ENCODE data around the gene CTDSPL.

CTDSPL gene

DNA sequence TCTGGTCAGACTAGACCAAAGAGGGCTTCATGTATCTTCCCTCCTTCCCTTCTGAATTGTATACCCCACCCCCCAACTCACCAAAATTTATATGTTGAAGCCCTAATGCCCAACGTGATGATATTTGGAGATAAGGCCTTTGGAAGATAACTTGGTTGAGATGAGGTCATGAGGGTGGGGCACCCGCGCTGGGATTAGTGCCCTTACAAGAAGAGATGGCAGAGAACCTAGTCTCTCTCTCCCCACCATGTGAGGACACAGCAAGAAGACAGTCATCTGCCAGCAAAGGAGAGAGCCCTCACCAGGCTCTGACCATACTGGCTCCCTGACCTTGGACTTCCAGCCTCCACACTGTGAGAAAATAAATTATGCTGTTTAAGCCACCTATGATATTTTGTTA lies 154.3 kb downstream of the CTDSPL start (continued):
- TF ChIP-seq ARNTL (CRISPR knock-in tag; IDR thresholded peaks at IDR 0.05; ENCODE audit: borderline replicate concordance, low read depth), result no peak
- no peak for TF ChIP-seq ZFP30 (CRISPR knock-in tag; IDR thresholded peaks at IDR 0.05)

DNA sequence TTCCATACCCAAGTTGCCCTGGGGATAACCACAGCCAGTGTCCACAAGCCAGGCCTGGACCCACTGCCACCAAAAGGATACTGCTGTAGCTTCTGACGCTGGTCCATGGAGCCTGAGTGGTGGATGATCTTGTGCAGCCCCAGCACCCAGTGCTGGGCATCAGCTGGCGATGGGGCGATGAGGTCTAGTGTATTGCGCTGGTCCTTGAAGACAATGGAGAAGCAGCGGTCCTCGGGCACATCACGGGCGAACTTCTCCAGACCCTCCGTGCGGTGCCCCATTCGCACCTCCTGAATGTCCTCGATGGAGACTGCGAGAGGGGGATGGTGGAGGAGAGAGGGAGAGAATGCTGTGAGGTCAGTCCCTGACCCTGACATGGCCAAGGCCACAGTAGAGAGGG lies 154.7 kb downstream of the CTDSPL start:
- TF ChIP-seq ZNF70 (CRISPR knock-in tag; IDR thresholded peaks at IDR 0.05) (no peak), GLIS3 (CRISPR knock-in tag; IDR thresholded peaks at IDR 0.05) (no peak), ZFP3 (CRISPR knock-in tag; IDR thresholded peaks at IDR 0.05) (no peak), ZNF565 (CRISPR knock-in tag; conservative IDR thresholded peaks at IDR 0.05; ENCODE audit: low read depth) (no peak)
- ATAC-seq, result no peak

DNA sequence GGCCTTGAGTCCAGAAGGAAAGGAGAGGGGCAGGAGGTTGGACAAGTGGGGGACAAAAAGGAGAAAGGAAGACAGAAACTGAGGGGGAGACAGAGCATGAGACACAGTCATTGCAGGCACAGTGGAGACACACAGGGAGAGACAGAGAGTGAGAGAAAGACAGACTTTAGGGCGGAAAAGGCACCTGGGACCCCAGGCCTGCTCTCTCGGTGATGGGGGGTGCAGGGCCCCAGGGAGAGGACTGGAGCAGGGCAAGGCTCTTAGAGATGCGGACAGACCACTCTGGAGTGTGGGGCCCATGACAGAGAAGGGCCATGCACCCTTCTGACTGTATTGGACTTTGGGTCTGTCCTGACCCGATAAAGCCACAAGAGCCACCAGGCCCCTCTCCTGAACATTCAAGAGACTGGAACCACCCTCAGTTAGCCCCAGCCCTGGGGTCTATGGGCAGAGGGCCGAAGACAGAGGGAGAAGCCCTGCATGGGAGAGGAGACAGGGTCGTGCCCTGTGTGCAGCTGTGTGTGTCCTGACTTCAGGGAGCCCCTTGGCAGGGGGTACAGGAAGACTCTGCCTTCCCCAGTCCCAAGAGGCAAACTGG lies 155.3 kb downstream of the CTDSPL start:
- TF ChIP-seq PPARA (CRISPR knock-in tag; IDR thresholded peaks at IDR 0.05; ENCODE audit: borderline replicate concordance) (no peak), ARNTL (CRISPR knock-in tag; IDR thresholded peaks at IDR 0.05; ENCODE audit: borderline replicate concordance, low read depth) (no peak), BACH2 (CRISPR knock-in tag; IDR thresholded peaks at IDR 0.05; ENCODE audit: borderline replicate concordance) (no peak), SNAI2 (CRISPR knock-in tag; IDR thresholded peaks at IDR 0.05) (no peak), TOX (CRISPR knock-in tag; IDR thresholded peaks at IDR 0.05; ENCODE audit: borderline replicate concordance) (no peak), ZFP3 (CRISPR knock-in tag; IDR thresholded peaks at IDR 0.05) (no peak), ZNF565 (CRISPR knock-in tag; conservative IDR thresholded peaks at IDR 0.05; ENCODE audit: low read depth) (no peak), ZNF70 (CRISPR knock-in tag; IDR thresholded peaks at IDR 0.05) (no peak), ESRRG (CRISPR knock-in tag; IDR thresholded peaks at IDR 0.05) (no peak), ZNF8 (CRISPR knock-in tag; IDR thresholded peaks at IDR 0.05) (no peak), GLIS3 (CRISPR knock-in tag; IDR thresholded peaks at IDR 0.05) (no peak), CSDC2 (CRISPR knock-in tag; IDR thresholded peaks at IDR 0.05) (no peak)
- TF ChIP-seq, protein P1, sequence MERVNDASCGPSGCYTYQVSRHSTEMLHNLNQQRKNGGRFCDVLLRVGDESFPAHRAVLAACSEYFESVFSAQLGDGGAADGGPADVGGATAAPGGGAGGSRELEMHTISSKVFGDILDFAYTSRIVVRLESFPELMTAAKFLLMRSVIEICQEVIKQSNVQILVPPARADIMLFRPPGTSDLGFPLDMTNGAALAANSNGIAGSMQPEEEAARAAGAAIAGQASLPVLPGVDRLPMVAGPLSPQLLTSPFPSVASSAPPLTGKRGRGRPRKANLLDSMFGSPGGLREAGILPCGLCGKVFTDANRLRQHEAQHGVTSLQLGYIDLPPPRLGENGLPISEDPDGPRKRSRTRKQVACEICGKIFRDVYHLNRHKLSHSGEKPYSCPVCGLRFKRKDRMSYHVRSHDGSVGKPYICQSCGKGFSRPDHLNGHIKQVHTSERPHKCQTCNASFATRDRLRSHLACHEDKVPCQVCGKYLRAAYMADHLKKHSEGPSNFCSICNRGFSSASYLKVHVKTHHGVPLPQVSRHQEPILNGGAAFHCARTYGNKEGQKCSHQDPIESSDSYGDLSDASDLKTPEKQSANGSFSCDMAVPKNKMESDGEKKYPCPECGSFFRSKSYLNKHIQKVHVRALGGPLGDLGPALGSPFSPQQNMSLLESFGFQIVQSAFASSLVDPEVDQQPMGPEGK (CRISPR knock-in tag; IDR thresholded peaks at IDR 0.05; ENCODE audit: borderline replicate concordance), result no peak
- TF ChIP-seq, protein P2, sequence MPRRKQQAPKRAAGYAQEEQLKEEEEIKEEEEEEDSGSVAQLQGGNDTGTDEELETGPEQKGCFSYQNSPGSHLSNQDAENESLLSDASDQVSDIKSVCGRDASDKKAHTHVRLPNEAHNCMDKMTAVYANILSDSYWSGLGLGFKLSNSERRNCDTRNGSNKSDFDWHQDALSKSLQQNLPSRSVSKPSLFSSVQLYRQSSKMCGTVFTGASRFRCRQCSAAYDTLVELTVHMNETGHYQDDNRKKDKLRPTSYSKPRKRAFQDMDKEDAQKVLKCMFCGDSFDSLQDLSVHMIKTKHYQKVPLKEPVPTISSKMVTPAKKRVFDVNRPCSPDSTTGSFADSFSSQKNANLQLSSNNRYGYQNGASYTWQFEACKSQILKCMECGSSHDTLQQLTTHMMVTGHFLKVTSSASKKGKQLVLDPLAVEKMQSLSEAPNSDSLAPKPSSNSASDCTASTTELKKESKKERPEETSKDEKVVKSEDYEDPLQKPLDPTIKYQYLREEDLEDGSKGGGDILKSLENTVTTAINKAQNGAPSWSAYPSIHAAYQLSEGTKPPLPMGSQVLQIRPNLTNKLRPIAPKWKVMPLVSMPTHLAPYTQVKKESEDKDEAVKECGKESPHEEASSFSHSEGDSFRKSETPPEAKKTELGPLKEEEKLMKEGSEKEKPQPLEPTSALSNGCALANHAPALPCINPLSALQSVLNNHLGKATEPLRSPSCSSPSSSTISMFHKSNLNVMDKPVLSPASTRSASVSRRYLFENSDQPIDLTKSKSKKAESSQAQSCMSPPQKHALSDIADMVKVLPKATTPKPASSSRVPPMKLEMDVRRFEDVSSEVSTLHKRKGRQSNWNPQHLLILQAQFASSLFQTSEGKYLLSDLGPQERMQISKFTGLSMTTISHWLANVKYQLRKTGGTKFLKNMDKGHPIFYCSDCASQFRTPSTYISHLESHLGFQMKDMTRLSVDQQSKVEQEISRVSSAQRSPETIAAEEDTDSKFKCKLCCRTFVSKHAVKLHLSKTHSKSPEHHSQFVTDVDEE (CRISPR knock-in tag; IDR thresholded peaks at IDR 0.05), result no peak
- TF ChIP-seq, protein P3, sequence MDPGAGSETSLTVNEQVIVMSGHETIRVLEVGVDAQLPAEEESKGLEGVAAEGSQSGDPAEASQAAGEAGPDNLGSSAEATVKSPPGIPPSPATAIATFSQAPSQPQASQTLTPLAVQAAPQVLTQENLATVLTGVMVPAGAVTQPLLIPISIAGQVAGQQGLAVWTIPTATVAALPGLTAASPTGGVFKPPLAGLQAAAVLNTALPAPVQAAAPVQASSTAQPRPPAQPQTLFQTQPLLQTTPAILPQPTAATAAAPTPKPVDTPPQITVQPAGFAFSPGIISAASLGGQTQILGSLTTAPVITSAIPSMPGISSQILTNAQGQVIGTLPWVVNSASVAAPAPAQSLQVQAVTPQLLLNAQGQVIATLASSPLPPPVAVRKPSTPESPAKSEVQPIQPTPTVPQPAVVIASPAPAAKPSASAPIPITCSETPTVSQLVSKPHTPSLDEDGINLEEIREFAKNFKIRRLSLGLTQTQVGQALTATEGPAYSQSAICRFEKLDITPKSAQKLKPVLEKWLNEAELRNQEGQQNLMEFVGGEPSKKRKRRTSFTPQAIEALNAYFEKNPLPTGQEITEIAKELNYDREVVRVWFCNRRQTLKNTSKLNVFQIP (CRISPR knock-in tag; IDR thresholded peaks at IDR 0.05; ENCODE audit: borderline replicate concordance, low read depth), result no peak
- TF ChIP-seq, protein P4, sequence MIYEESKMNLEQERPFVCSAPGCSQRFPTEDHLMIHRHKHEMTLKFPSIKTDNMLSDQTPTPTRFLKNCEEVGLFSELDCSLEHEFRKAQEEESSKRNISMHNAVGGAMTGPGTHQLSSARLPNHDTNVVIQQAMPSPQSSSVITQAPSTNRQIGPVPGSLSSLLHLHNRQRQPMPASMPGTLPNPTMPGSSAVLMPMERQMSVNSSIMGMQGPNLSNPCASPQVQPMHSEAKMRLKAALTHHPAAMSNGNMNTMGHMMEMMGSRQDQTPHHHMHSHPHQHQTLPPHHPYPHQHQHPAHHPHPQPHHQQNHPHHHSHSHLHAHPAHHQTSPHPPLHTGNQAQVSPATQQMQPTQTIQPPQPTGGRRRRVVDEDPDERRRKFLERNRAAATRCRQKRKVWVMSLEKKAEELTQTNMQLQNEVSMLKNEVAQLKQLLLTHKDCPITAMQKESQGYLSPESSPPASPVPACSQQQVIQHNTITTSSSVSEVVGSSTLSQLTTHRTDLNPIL (CRISPR knock-in tag; IDR thresholded peaks at IDR 0.05; ENCODE audit: low read depth), result no peak
- ATAC-seq, result no peak; the same call in 2 of the 3 replicates

DNA sequence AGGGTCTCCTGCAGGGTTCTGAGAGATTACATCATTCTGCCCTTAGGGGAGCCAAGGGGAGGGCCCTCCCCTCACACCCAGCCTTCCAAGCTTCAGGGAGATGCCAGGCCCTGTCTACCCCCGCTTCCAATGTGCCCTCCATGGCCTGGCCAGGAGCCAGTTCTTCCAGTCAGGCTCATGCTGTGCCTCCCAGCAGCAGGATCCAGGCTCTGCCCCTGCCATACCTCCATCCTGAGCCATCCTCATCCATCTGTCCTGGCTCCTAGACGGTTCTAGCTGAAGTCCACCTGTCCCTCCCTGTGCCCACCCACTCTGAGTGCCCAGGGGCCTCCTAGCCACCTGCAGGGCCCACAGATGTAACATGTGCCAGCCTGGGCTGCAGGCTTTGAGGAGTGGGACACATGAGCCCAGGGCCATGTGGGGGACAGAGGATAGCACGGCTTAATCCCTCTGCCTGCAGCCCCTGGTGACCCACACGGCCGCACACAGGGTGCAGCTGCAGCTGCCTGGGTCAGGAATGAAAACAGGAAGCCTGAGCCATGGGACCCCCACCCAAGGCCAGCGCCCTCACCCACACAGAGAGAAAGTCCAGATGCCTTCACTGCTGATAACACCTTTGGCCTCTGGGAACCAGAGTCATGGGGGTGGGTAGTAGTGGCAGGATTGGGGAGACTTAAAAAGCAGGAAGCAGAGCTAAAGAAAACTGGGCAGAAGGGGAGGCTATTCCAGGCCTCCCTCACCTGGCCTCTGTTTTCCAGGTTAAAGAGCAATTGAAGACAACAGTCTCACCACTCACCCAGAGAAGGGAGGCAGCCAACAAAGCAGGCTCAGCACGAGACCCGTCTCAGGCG lies 156.0 kb downstream of the CTDSPL start:
- ATAC-seq, result no peak; the same call in 2 of the 3 replicates
- no peak for TF ChIP-seq SNAI2 (CRISPR knock-in tag; IDR thresholded peaks at IDR 0.05)
- TF ChIP-seq ZNF565 (CRISPR knock-in tag; conservative IDR thresholded peaks at IDR 0.05; ENCODE audit: low read depth), result no peak
- no peak for TF ChIP-seq ZNF8 (CRISPR knock-in tag; IDR thresholded peaks at IDR 0.05)
- no peak for TF ChIP-seq TOX (CRISPR knock-in tag; IDR thresholded peaks at IDR 0.05; ENCODE audit: borderline replicate concordance)
- TF ChIP-seq OSR1 (CRISPR knock-in tag; IDR thresholded peaks at IDR 0.05), result no peak
- TF ChIP-seq, protein P1 (CRISPR knock-in tag; IDR thresholded peaks at IDR 0.05; ENCODE audit: borderline replicate concordance), result no peak
- TF ChIP-seq ZC3H10 (CRISPR knock-in tag; IDR thresholded peaks at IDR 0.05), result no peak
- TF ChIP-seq GLIS3 (CRISPR knock-in tag; IDR thresholded peaks at IDR 0.05), result no peak
- TF ChIP-seq, protein P4 (CRISPR knock-in tag; IDR thresholded peaks at IDR 0.05; ENCODE audit: low read depth), result no peak
- TF ChIP-seq, protein P2 (CRISPR knock-in tag; IDR thresholded peaks at IDR 0.05), result no peak

All from SK-N-SH treated with all-trans-retinoic acid at 6 μM for 48 hours (cell line).